Liver (tissue), 3 donors: ENCODE results near the gene CRACDL.

Experiments used
- GABPA ChIP-seq, 2 donors: IDR thresholded peaks in 1 of 2; conservative IDR thresholded peaks in 1 of 2; 2 replicates each; pipeline ENCODE4 v1.6.1; 2016; ENCODE audit warnings: antibody characterized with exemption in 2 of 2, mild to moderate bottlenecking in 1 of 2, moderate library complexity in 1 of 2
- TAF1 ChIP-seq: conservative IDR thresholded peaks from 2 replicates; pipeline ENCODE4 v1.6.1; 2016; ENCODE audit warnings: antibody characterized with exemption, mild to moderate bottlenecking
- TF ChIP-seq, protein P1 (sequence below): IDR thresholded peaks from 2 replicates; pipeline ENCODE4 v1.6.1; 2016; ENCODE audit warnings: antibody characterized with exemption
- TF ChIP-seq, protein P2 (sequence below): fragments of 150-350 bp; IDR thresholded peaks from 2 replicates; pipeline ENCODE4 v1.5.1; 2017; ENCODE audit warnings: improper control_type of control experiment, low read depth, low read length; ENCODE audit not compliant: missing input control
- donor health status: healthy.
- donor health status: healthy.

DNA sequence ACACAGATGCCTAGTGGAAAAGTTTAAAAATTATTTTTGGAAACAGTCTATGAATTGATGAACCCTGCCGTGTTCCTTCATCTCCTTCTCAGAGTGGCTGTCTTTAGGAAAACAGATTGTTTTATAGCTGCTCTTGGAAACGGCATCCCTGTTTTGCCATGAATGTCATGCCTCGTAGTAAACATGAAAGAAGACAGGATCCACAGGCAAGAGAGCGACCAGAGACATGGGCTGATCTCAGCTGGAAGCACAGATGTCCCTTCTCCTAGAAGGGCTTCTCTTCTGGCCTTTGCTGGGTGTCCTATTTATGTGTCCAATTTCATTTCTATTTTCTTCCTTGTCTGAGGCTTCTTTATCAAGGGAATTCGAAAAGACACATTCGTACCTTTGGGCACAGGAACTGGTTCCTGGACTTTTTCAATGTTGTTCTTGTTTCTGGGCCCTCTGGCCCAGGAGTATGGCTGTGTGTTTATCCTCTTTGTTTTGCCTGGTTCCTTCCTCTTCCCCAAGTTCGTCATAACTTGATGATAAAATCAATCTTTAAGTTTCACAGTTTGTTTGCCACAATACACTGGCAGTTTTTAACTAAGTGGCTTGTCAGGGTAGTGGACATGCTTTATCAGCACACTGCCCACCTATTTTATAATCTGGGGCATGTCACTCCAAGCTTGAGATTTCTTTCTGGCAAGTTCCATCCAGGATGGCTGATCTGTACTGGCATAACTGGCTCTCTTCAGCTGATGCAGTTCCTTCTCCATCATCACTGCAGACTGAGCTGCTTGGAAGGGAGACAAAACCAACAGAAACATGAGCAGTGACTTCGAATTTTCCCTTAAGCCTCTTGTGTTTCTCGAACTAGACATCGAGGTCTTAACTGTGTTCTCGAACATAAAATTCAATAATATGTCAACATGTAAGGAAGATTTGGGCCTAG, 141.9 kb downstream of the CRACDL start:
- TF ChIP-seq GABPA (IDR thresholded peaks at IDR 0.05 in 1 of 2, conservative IDR thresholded peaks at IDR 0.05 in 1 of 2), result no peak
- TF ChIP-seq, protein P1, sequence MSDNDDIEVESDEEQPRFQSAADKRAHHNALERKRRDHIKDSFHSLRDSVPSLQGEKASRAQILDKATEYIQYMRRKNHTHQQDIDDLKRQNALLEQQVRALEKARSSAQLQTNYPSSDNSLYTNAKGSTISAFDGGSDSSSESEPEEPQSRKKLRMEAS, result no peak
- no peak for TF ChIP-seq TAF1
- TF ChIP-seq, protein P2, sequence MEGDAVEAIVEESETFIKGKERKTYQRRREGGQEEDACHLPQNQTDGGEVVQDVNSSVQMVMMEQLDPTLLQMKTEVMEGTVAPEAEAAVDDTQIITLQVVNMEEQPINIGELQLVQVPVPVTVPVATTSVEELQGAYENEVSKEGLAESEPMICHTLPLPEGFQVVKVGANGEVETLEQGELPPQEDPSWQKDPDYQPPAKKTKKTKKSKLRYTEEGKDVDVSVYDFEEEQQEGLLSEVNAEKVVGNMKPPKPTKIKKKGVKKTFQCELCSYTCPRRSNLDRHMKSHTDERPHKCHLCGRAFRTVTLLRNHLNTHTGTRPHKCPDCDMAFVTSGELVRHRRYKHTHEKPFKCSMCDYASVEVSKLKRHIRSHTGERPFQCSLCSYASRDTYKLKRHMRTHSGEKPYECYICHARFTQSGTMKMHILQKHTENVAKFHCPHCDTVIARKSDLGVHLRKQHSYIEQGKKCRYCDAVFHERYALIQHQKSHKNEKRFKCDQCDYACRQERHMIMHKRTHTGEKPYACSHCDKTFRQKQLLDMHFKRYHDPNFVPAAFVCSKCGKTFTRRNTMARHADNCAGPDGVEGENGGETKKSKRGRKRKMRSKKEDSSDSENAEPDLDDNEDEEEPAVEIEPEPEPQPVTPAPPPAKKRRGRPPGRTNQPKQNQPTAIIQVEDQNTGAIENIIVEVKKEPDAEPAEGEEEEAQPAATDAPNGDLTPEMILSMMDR, result no peak
